NCI-H1417 (cell line): ENCODE measurements around the gene BGN.

Source experiments
- DNase-seq, 3 experiments: peaks; one replicate each; lab custom pipeline; 2025; lab: John Stamatoyannopoulos, UW

BGN gene

DNA sequence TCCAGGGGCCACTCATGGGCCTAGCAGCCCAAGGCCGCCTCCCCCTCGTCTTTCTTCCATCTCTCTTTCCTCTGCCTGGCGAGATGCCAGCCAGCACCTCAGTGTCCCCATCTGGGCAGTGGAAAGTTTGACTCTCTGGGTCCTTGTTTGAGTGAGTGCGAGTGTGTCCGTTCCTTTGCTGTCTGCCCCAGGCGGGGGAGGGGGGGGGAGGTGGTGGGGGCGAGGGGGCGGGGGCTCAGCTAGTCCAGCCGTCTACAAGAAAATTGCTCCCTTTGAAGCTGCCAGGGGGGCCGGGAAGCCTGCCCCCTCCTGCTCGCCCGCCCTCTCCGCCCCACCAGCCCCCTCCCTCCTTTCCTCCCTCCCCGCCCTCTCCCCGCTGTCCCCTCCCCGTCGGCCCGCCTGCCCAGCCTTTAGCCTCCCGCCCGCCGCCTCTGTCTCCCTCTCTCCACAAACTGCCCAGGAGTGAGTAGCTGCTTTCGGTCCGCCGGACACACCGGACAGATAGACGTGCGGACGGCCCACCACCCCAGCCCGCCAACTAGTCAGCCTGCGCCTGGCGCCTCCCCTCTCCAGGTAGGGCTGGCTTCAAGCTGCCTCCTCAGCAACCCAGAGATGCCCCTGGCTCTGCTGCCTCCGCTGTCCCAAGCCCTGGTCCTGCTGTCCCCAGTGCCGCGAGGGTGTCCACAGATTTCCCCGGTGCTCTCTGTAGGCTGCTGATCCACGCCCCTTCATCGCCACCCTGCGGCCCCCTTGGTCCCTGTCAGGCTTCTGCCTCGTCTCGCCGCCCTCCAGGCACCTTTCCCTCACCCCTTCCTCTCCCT, at the start of gene BGN:
Gene BGN (plus strand): TSS at position 440 of the 821 bp plus-strand sequence. CDS start 9,652 bp downstream, outside the sequence.
- peak in 2 of 3 experiments; percentile 47 to 72 for DNase-seq

GRCh38 chrX:153445106-153445855, 49.5 kb upstream of the BGN start:
- DNase-seq: no peak

DNA sequence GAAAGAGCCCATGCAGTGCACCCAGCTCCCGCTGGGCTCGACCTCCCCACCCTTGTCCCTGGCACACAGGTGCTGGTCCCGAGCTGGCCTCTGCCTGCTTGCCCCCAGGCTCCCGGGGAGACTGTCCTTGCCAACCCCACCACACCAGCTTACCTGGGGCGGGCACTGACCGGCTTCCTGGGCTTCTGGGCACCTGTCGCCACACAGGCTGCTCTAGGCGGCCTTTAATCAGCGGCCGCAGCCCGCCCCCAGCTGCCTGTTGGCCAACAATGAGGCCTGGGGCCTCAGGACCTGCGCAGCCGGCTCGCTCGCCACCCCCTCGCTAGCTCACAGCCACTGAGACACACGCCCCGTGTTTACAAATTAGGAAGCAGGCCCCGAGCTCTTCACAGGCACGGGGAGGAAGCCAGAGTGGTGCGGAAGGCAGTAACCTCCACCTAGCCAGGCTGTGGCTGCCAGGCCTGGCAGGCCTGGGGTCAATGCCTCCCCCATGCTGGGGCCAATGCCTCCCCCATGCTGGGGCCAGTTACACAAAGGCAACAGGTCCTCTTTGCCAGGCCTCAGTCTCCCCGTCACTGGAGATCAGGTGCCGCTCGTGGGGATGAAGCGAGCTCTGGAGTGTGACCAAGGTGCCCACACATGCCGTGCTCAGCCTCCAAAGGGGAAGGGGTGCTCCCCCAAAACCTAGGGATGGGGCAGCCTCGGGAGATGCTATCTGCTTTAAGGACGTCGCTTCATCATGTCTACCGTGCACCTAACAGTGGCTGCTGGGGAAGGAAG, 48.7 kb upstream of the BGN start, which contains the start of gene TREX2:
Gene TREX2 (minus strand): TSS at position 201 of the 780 bp plus-strand sequence. CDS start 626 bp downstream, outside the sequence.
- DNase-seq: peak in 1 of 3 experiments; percentile 24

- DNase-seq: no peak
Measured at GRCh38 chrX:153446636-153446936, 48.2 kb upstream of the BGN start.

GRCh38 chrX:153446950-153447580, 47.7 kb upstream of the BGN start:
- DNase-seq: no peak

DNA sequence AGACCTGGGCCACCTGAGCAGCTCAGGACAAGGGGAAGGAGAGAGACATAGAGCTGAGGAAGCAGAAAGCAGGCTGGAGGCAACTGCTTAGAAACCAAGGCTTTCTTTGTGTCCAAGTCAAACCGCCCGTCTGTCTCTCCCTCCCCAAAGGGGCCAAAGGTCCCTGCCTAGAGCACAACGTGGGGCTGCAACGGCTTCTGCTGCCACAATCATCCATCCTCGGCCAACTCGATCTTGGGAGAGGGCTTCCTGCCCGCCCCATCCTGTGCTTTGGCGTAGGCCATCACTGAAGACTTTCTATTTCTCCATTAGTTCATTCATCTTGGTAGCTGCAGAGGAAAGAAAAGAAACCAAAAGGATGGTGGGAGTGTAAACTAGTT, 47.2 kb upstream of the BGN start:
- DNase-seq: no peak

- no peak for DNase-seq
Measured at GRCh38 chrX:153448556-153449367, 46.0 kb upstream of the BGN start.

DNA sequence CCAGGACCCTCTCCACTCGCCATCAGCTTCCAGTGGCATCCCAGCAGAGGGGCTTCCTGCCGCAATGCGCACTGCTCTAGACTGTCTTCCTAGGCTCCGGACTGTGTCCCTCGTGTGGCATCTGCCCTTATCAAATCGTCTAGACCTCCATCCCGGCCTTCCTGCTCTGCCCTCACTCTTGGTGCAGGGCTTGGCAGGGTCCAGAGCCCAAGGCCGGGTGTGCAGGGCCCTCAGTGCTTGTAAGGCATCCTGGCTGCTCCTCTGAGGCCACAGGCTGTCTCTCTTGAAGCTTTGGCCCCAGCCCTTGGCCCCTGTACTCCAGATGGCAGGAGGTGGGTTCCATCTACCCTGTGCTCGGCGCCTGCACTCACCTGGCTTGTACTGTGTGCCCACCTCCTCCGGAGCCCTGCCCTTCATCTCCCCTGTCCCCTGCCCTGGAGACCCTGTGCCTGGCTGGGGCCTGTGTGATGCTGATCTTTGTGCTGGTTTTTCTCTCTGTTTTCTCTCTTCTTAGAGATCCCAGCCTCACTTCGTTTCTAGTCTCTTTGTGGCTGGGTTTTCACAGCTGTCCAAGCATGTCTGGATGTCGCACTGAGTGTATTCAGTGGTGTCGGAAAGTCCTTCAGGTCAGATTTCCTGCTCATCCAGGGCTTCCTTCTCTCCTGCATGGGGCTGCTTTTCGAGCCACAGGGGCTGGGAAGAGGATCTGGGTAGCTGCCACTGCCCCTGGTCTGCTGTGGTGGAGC, 45.2 kb upstream of the BGN start:
- DNase-seq: no peak

DNA sequence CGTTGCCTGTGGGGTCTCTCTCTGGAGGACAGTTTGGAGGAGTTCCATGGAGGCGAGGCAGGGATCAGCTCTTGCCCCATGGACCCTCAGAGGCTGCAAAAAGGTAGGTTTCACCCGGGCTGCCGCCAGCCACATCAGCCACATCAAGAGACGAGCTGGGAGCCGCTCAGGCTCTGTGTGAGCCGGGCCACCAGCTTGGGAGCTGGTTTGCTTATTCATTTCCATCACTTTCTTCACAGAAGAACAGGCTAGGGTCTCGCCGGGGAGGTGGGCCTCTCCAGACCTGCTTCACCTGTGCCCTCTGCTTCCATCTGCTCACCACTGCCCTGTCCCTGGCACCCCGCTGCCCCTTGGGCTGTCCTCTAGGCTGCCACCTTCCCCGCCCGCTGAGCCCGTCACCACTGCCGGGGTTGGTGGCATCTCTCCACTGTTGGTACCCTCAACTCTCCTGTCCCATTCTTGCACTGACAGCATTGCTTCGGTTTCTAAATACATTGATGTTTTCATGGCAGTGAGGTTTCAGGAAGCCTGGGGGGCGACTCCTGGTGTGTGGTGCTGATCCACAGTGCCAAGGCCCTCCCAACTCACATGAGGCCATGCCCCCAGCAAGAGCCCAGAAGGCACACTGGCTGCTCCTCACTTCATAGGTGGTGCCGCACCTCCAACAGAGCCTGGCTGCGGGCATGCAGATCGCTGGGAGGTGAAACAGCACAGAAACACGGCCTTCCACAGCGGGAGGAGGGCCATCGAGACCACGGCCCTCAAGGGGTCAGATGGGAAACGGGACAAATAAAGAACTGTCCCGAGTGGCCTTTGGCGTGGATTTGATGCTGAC, 44.4 kb upstream of the BGN start:
- no peak for DNase-seq

DNA sequence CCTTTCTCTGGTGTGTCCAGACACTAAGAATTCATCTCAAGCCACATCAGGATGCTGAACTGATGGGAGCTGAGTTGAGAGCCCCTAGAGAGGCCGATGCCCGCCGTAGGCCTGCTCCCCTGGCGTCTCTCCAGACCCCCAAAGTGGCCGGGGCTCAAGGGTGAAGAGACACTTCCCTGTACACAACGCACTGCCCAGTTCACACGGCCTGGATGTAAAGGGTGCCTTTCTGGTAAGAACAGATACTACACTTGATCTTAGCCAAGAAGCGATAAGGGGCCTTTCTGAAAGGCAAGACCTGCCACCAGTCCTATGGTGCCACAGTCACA, 43.9 kb upstream of the BGN start:
- no peak for DNase-seq

- no peak for DNase-seq
Measured at GRCh38 chrX:153454901-153455550, 39.8 kb upstream of the BGN start.

GRCh38 chrX:153455571-153455970, 39.2 kb upstream of the BGN start:
- DNase-seq: no peak

GRCh38 chrX:153456161-153456560, 38.6 kb upstream of the BGN start:
- no peak for DNase-seq

GRCh38 chrX:153456704-153457103, 38.1 kb upstream of the BGN start:
- DNase-seq: no peak

DNA sequence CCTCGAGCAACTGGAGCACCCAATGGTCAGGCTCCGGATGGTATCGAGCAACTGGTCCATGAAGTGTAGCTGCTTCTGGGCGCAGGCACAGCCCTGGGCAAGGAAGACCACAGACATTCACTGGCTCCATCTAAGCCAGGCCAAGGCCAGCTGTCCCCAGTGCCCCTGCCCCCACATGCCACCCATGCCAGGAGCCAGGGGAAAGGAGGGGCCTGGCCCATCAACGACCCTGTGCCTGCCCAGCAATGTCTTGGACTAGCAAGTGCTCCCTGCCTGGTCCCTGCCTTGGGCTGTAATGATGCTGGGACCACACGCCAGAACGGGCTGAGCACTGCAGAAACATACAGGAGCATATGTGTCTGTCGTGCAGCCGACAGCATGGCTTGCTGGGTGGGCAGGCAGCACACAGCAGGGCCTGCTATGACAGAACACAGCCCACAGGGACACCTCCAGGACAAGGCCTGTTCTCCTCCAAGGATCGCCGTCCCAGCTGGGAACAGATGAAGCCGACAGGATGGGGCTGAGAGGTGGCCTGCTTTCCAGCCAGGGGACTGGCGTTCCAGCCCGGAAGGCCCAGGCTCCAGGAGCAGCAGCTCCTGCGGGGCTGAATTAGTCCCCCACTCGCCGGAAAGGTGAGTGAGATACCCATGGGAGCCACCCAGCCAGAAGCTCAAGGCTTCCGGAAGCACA, 37.5 kb upstream of the BGN start:
- DNase-seq: no peak

DNA sequence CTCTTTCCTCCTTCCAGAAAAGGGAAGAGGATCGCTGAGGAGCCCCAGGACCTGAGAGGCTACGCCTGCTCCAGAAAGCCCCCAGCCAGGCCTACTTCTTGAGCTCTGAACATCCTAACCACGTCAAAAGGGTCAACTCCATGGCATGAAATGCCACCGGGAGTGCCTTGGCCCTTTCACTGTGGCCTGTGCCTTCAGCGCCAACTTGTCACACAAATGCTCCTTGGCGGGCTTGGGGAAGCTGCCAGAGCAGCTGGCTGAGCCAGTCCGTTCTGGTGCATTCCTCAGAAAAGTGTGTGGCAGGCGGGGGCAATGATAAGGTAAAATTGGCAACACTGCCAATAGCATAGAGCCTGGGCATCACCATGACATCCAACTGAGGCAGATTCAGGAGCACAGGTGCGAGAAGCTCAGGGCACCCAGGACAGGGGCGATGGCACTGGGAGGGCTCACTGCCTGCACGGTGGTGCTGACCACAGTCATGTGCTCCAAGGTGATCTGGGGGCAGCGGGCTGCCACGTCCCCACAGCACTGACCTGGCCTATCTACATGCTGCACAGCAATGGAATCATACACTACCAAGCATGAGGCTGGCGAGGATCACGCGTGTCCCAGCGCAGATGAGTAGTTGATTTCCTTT, 36.8 kb upstream of the BGN start:
- DNase-seq: no peak

- no peak for DNase-seq
Measured at GRCh38 chrX:153458476-153458875, 36.3 kb upstream of the BGN start.

- DNase-seq: no peak
Measured at GRCh38 chrX:153459986-153460385, 34.8 kb upstream of the BGN start.
